Measurements from ENCODE around the gene DRD4. TPM values are rescaled to one million over a fixed set of nuclear protein-coding genes. Genes with fewer than 3 reads are reported as not detected.

DRD4 gene
- total and polyA plus RNA-seq, 2 of the 13 experiments (the other 11 are each of a cell fraction or from before 2014, with no cell fraction given): 0.09 to 0.13 TPM

DNA sequence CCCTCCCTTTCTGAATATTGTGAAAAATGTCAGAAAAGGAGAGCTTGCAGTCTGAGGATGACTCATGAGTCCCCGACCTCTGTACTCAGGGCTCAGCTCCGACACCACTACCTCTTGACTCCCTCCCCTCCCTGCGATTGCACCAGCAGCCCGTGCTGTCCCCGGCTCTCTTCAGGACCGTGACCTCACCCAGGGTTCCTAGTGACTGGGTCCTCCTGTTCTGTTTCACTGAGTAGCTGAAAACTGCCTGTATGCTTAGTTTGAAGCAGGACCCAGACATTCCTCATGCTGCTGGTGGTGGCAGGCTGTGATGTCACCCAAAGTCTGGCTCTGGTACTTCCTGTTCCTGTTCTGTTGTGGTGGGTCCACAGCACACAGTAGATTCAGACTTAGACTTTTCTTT lies 49.1 kb upstream of the DRD4 start (continued):
- TF ChIP-seq, protein P1, sequence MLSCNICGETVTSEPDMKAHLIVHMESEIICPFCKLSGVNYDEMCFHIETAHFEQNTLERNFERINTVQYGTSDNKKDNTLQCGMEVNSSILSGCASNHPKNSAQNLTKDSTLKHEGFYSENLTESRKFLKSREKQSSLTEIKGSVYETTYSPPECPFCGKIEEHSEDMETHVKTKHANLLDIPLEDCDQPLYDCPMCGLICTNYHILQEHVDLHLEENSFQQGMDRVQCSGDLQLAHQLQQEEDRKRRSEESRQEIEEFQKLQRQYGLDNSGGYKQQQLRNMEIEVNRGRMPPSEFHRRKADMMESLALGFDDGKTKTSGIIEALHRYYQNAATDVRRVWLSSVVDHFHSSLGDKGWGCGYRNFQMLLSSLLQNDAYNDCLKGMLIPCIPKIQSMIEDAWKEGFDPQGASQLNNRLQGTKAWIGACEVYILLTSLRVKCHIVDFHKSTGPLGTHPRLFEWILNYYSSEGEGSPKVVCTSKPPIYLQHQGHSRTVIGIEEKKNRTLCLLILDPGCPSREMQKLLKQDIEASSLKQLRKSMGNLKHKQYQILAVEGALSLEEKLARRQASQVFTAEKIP (CRISPR knock-in tag; IDR thresholded peaks at IDR 0.05; ENCODE audit: borderline replicate concordance): no peak
- peak; percentile 53; the same call in 1 of the 2 replicates for TF ChIP-seq YEATS2 (CRISPR knock-in tag; IDR thresholded peaks at IDR 0.05; ENCODE audit: borderline replicate concordance)
- TF ChIP-seq RCOR2 (CRISPR knock-in tag; IDR thresholded peaks at IDR 0.05): peak; percentile 71
- TF ChIP-seq, protein P2, sequence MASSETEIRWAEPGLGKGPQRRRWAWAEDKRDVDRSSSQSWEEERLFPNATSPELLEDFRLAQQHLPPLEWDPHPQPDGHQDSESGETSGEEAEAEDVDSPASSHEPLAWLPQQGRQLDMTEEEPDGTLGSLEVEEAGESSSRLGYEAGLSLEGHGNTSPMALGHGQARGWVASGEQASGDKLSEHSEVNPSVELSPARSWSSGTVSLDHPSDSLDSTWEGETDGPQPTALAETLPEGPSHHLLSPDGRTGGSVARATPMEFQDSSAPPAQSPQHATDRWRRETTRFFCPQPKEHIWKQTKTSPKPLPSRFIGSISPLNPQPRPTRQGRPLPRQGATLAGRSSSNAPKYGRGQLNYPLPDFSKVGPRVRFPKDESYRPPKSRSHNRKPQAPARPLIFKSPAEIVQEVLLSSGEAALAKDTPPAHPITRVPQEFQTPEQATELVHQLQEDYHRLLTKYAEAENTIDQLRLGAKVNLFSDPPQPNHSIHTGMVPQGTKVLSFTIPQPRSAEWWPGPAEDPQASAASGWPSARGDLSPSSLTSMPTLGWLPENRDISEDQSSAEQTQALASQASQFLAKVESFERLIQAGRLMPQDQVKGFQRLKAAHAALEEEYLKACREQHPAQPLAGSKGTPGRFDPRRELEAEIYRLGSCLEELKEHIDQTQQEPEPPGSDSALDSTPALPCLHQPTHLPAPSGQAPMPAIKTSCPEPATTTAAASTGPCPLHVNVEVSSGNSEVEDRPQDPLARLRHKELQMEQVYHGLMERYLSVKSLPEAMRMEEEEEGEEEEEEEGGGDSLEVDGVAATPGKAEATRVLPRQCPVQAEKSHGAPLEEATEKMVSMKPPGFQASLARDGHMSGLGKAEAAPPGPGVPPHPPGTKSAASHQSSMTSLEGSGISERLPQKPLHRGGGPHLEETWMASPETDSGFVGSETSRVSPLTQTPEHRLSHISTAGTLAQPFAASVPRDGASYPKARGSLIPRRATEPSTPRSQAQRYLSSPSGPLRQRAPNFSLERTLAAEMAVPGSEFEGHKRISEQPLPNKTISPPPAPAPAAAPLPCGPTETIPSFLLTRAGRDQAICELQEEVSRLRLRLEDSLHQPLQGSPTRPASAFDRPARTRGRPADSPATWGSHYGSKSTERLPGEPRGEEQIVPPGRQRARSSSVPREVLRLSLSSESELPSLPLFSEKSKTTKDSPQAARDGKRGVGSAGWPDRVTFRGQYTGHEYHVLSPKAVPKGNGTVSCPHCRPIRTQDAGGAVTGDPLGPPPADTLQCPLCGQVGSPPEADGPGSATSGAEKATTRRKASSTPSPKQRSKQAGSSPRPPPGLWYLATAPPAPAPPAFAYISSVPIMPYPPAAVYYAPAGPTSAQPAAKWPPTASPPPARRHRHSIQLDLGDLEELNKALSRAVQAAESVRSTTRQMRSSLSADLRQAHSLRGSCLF (CRISPR knock-in tag; IDR thresholded peaks at IDR 0.05; ENCODE audit: borderline replicate concordance): no peak
- no peak for TF ChIP-seq U2AF1 (optimal IDR thresholded peaks at IDR 0.05; ENCODE audit: low read depth, low read length)
- TF ChIP-seq ZNF563 (CRISPR knock-in tag; IDR thresholded peaks at IDR 0.05): peak; percentile 53; the same call in 1 of the 2 replicates
- TF ChIP-seq, protein P3, sequence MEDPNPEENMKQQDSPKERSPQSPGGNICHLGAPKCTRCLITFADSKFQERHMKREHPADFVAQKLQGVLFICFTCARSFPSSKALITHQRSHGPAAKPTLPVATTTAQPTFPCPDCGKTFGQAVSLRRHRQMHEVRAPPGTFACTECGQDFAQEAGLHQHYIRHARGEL (CRISPR knock-in tag; IDR thresholded peaks at IDR 0.05): no peak
- peak; percentile 69 for TF ChIP-seq ELF3 (CRISPR knock-in tag; IDR thresholded peaks at IDR 0.05)
- TF ChIP-seq KMT2A (CRISPR knock-in tag; IDR thresholded peaks at IDR 0.05): peak; percentile 79
- no peak for TF ChIP-seq POLR2G (IDR thresholded peaks at IDR 0.05; ENCODE audit: low read depth, low read length)
- TF ChIP-seq NR3C1 (CRISPR knock-in tag; IDR thresholded peaks at IDR 0.05): no peak
- no peak for TF ChIP-seq CAMTA2 (CRISPR knock-in tag; IDR thresholded peaks at IDR 0.05; ENCODE audit: borderline replicate concordance)
- peak; percentile 34; the same call in 1 of the 2 replicates for TF ChIP-seq ETV5 (CRISPR knock-in tag; IDR thresholded peaks at IDR 0.05; ENCODE audit: borderline replicate concordance)
- TF ChIP-seq PHF21A (CRISPR knock-in tag; IDR thresholded peaks at IDR 0.05): peak; percentile 77
- TF ChIP-seq RAD21 (CRISPR knock-in tag; IDR thresholded peaks at IDR 0.05): peak; percentile 37; the same call in 1 of the 2 replicates
- TF ChIP-seq KAT2B (IDR thresholded peaks at IDR 0.05; ENCODE audit: borderline replicate concordance, low read depth, low read length): no peak
- TF ChIP-seq KAT7 (CRISPR knock-in tag; IDR thresholded peaks at IDR 0.05; ENCODE audit: borderline replicate concordance): 0 out of 2 replicates have a peak, but pooled peaks have one; percentile 47
- TF ChIP-seq ZNF841 (CRISPR knock-in tag; IDR thresholded peaks at IDR 0.05; ENCODE audit: borderline replicate concordance): no peak
- TF ChIP-seq ESRRA (CRISPR knock-in tag; IDR thresholded peaks at IDR 0.05; ENCODE audit: low read depth): peak; percentile 75
- TF ChIP-seq, protein P4, sequence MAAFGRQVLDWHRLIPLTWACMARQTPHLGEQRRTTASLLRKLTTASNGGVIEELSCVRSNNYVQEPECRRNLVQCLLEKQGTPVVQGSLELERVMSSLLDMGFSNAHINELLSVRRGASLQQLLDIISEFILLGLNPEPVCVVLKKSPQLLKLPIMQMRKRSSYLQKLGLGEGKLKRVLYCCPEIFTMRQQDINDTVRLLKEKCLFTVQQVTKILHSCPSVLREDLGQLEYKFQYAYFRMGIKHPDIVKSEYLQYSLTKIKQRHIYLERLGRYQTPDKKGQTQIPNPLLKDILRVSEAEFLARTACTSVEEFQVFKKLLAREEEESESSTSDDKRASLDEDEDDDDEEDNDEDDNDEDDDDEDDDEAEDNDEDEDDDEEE (CRISPR knock-in tag; IDR thresholded peaks at IDR 0.05): peak; percentile 37; the same call in 1 of the 2 replicates
- 0 out of 2 replicates have a peak, but pooled peaks have one; percentile 8 for TF ChIP-seq NFE2L2 (IDR thresholded peaks at IDR 0.05; ENCODE audit: low read length)
- 0 out of 2 replicates have a peak, but pooled peaks have one; percentile 57 for TF ChIP-seq ZBTB38 (CRISPR knock-in tag; IDR thresholded peaks at IDR 0.05)
- TF ChIP-seq, protein P5, sequence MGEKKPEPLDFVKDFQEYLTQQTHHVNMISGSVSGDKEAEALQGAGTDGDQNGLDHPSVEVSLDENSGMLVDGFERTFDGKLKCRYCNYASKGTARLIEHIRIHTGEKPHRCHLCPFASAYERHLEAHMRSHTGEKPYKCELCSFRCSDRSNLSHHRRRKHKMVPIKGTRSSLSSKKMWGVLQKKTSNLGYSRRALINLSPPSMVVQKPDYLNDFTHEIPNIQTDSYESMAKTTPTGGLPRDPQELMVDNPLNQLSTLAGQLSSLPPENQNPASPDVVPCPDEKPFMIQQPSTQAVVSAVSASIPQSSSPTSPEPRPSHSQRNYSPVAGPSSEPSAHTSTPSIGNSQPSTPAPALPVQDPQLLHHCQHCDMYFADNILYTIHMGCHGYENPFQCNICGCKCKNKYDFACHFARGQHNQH (CRISPR knock-in tag; IDR thresholded peaks at IDR 0.05): peak; percentile 79

Measured in HepG2 (cell line).